Measurements from ENCODE around the gene REXO1. TPM values are rescaled to one million over a fixed set of nuclear protein-coding genes. Genes with fewer than 3 reads are reported as not detected.

REXO1 gene, protein sequence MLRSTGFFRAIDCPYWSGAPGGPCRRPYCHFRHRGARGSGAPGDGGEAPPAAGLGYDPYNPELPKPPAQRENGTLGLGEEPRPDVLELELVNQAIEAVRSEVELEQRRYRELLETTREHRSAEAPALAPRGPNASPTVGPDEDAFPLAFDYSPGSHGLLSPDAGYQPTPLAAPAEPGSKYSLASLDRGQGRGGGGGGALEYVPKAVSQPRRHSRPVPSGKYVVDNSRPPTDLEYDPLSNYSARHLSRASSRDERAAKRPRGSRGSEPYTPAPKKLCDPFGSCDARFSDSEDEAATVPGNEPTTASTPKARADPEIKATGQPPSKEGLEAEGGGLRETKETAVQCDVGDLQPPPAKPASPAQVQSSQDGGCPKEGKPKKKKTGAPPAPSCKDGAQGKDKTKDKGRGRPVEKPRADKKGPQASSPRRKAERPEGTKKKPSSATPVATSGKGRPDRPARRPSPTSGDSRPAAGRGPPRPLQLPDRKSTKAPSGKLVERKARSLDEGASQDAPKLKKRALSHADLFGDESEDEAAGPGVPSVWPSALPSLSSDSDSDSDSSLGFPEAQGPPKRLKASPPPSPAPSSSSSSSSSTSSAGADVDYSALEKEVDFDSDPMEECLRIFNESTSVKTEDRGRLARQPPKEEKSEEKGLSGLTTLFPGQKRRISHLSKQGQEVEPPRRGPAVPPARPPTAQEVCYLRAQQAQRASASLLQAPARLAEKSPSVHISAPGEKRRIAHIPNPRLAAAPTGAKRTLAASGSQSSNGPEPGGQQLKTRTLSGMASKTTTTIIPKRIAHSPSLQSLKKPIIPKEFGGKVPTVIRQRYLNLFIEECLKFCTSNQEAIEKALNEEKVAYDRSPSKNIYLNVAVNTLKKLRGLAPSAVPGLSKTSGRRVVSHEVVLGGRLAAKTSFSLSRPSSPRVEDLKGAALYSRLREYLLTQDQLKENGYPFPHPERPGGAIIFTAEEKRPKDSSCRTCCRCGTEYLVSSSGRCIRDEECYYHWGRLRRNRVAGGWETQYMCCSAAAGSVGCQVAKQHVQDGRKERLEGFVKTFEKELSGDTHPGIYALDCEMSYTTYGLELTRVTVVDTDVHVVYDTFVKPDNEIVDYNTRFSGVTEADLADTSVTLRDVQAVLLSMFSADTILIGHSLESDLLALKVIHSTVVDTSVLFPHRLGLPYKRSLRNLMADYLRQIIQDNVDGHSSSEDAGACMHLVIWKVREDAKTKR
- 10 to 100 TPM in 3 of 4 donors, 1 to 10 TPM in 1; 7.5 to 16.4 (median 15.4) TPM for total RNA-seq

DNA sequence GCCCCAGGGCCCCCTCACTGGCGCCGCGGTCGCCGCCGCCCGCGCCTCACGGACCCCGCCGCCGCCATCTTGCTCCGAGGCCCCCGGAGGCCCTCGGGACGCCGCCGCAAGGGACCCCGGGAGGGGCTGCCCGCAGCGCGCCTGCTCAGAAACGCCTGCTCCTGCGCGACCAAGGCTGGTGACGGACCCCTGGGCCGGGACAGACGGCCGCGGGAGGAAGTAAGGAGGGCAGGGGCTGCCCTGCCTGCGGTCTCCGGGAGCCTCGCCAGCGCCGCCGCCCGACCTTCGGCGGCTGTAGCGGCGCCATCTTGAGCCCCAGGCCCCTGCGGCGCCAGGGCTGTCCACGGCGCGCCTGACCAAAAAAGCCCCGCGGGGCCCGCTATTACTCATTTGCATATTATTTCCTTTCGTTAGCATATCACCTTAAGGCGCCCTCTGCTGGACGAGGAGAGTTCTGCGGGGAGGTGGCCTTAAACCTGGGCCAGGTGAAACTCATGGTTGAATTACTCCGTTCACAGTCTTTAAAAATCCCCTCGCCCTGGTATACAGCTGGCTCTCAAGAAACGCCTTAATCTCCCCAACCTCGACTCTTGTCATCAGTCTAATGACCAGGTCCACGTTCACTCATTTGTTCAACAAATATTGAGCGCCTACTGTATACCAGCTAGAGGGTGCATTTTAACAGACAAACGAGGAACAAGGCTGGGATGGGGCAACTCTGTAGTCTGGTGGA lies at the start of gene REXO1:
TSS of gene REXO1 (minus strand) at position 85 of the 733 bp plus-strand sequence. CDS start 125 bp downstream, outside the sequence.
- Histone ChIP-seq H3K27ac (peak within 1 kb of the TSS; percentile 94 to 100 (median 98)), H3K36me3 (peaks cover 0 to 23% (median 0%) of the 10 kb centered on the region in 3 donors), H3K9me3 (no peaks in the 10 kb centered on the region), H3K27me3 (no peaks in the 10 kb centered on the region), H3K4me1 (peaks cover 55 to 78% (median 63%) of the 10 kb centered on the region in 3 donors), H3K4me3 (peak within 1 kb of the TSS; percentile 72 to 100 (median 94))
- intact Hi-C loops (cut with DNase I): no loop called here
- WGBS, 2 donors: 3% methylated on average over 25 to 33 of the region's 60 CpGs
- peak; percentile 83 for DNase-seq
- TF ChIP-seq CTCF (IDR thresholded peaks at IDR 0.05) (peak; percentile 91 to 97 (median 97)), POLR2A (IDR thresholded peaks at IDR 0.05) (peak in 2 of 4 donors; percentile 47 to 57)

DNA sequence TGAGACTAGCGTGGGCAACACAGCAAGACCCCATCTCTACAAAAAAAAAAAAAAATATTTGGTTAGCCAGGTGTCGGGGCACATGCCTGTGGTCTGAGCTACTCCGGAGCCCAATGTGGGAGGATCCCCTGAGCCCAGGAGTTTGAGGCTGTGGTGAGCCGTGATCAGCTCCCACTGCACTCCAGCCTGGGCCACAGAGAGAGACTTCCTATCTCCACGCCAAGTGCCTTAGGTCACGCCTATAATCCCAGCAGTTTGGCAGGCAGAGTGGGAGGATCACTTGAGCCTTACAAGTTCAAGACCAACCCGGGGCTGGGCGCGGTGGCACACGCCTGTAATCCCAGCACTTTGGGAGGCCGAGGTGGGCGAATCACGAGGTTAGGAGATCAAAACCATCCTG lies 48.2 kb upstream of the REXO1 start:
- Histone ChIP-seq H3K9me3 (no peaks in the 10 kb centered on the region), H3K4me1 (peaks cover 3 to 30% (median 20%) of the 10 kb centered on the region in 3 donors), H3K36me3 (no peaks in the 10 kb centered on the region), H3K4me3 (no peak overlapping the region), H3K27me3 (no peaks in the 10 kb centered on the region), H3K27ac (peak overlapping the region in 1 of 4 donors; percentile 82)
- intact Hi-C loops (cut with DNase I): no loop called here
- no peak for TF ChIP-seq CTCF (IDR thresholded peaks at IDR 0.05)
- no peak for TF ChIP-seq POLR2A (IDR thresholded peaks at IDR 0.05)
- DNase-seq: no peak
- 54 to 81% methylated on average over 3 to 7 of the region's 13 CpGs for WGBS, 2 donors

GRCh38 chr19:1893791-1894190 lies 45.5 kb upstream of the REXO1 start:
- H3K27me3 ChIP-seq: no peaks in the 10 kb centered on the region
- no peak overlapping the region for H3K4me3 ChIP-seq
- H3K9me3 ChIP-seq: no peaks in the 10 kb centered on the region
- intact Hi-C loops (cut with DNase I): no loop called here
- no peaks in the 10 kb centered on the region for H3K36me3 ChIP-seq
- peaks cover 3 to 30% (median 20%) of the 10 kb centered on the region in 3 donors for H3K4me1 ChIP-seq
- 79 to 89% methylated on average over 13 to 17 of the region's 17 CpGs for WGBS, 2 donors
- no peak for TF ChIP-seq CTCF (IDR thresholded peaks at IDR 0.05)
- TF ChIP-seq POLR2A (IDR thresholded peaks at IDR 0.05): no peak
- H3K27ac ChIP-seq: no peak overlapping the region
- DNase-seq: no peak

GRCh38 chr19:1889907-1890306 lies 41.6 kb upstream of the REXO1 start:
- Histone ChIP-seq H3K9me3 (no peaks in the 10 kb centered on the region), H3K27me3 (no peaks in the 10 kb centered on the region), H3K4me1 (peaks cover 0 to 5% (median 0%) of the 10 kb centered on the region in 3 donors), H3K27ac (no peak overlapping the region), H3K4me3 (no peak overlapping the region), H3K36me3 (no peaks in the 10 kb centered on the region)
- TF ChIP-seq POLR2A (IDR thresholded peaks at IDR 0.05): no peak
- TF ChIP-seq CTCF (IDR thresholded peaks at IDR 0.05): no peak
- intact Hi-C loops (cut with DNase I): no loop called here
- no peak for DNase-seq
- 50 to 100% methylated on average over 1 of the region's 1 CpG for WGBS, 2 donors
